HFFc6 (cell line): Measurements from ENCODE around the gene LHB. TPM values are rescaled to one million over a fixed set of nuclear protein-coding genes. Genes with fewer than 3 reads are reported as not detected.

ENCODE experiments used
- DNase-seq: peaks from one replicate; pipeline ENCODE4 v3.0.0-alpha.2; 2018
- H3K27ac Mint-ChIP-seq: 2 replicates; pipeline ENCODE4 v1.8.0; 2020; ENCODE audit warnings: mild to moderate bottlenecking, mixed read lengths
- H3K27me3 Mint-ChIP-seq: 2 replicates; pipeline ENCODE4 v1.8.0; 2021; ENCODE audit warnings: mild to moderate bottlenecking, moderate library complexity, mixed read lengths; ENCODE audit not compliant: insufficient read depth
- H3K36me3 Mint-ChIP-seq: 2 replicates; pipeline ENCODE4 v1.8.0; 2021; ENCODE audit warnings: low read depth, mixed read lengths
- H3K4me1 Mint-ChIP-seq: 2 replicates; pipeline ENCODE4 v1.8.0; 2020; ENCODE audit warnings: low read depth, mixed read lengths
- H3K4me3 Mint-ChIP-seq: 2 replicates; pipeline ENCODE4 v1.8.0; 2020; ENCODE audit warnings: mild to moderate bottlenecking, moderate library complexity, mixed read lengths
- H3K9me3 Mint-ChIP-seq: 2 replicates; pipeline ENCODE4 v1.8.0; 2020; ENCODE audit warnings: mild to moderate bottlenecking, mixed read lengths
- microRNA-seq: library from miRNA; unstranded; fragments of <30 nt; microRNA quantifications from one replicate; pipeline ENCODE4, GENCODE V29; 2019
- total RNA-seq, 6 experiments: library from RNA; stranded (reverse); fragmentation: NEBNext Ultra II Directional; extraction: Animal tissue kit (Norgen Biotek cat#: 25700); gene quantifications; 2 replicates in 1 of 6; 3 replicates in 5 of 6; pipeline ENCODE4 v1.2.3, GENCODE V29; 2021
- TF ChIP-seq, protein P1 (sequence below): fragments of 200-600 bp; sonication (generic); IDR thresholded peaks from 2 replicates; pipeline ENCODE4 v1.5.0; 2021; ENCODE audit warnings: antibody characterized with exemption, mild to moderate bottlenecking

LHB gene
- total RNA-seq, 6 experiments from 2014 or later = 0.46 TPM; not detected in 5

DNA sequence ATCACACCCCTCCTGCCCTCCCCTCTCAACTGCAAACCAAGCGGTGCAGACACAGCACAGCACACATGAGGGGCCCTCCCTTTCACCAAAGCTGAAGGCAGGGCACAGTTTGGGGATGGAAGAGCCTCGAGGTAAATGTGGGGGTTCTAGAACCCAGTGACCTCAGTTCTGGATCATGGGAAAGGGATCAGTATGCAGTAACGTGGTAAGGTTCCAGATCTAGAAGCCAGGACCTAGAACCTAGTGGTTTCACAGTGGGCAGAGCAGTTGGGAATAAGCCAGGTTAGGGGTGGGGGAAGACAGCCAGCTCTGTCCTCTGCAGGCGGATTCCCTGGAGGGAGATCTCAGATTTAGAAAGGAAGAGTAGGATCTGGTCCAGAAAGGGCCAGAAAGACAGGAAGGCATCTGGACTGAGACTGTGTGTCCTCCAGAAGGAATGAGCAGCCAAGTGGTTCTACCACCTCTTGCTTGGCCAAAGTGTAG is 48.7 kb downstream of the LHB start:
- Mint-ChIP-seq H3K27me3 (peaks cover 43% of the 10 kb centered on the region), H3K36me3 (peaks cover 55% of the 10 kb centered on the region), H3K4me3 (peak overlapping the region; percentile 100), H3K9me3 (peaks cover 14% of the 10 kb centered on the region), H3K27ac (peak overlapping the region; percentile 99), H3K4me1 (peaks cover 44% of the 10 kb centered on the region)
- TF ChIP-seq, protein P1, sequence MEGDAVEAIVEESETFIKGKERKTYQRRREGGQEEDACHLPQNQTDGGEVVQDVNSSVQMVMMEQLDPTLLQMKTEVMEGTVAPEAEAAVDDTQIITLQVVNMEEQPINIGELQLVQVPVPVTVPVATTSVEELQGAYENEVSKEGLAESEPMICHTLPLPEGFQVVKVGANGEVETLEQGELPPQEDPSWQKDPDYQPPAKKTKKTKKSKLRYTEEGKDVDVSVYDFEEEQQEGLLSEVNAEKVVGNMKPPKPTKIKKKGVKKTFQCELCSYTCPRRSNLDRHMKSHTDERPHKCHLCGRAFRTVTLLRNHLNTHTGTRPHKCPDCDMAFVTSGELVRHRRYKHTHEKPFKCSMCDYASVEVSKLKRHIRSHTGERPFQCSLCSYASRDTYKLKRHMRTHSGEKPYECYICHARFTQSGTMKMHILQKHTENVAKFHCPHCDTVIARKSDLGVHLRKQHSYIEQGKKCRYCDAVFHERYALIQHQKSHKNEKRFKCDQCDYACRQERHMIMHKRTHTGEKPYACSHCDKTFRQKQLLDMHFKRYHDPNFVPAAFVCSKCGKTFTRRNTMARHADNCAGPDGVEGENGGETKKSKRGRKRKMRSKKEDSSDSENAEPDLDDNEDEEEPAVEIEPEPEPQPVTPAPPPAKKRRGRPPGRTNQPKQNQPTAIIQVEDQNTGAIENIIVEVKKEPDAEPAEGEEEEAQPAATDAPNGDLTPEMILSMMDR = no peak
- peak; percentile 16 for DNase-seq

DNA sequence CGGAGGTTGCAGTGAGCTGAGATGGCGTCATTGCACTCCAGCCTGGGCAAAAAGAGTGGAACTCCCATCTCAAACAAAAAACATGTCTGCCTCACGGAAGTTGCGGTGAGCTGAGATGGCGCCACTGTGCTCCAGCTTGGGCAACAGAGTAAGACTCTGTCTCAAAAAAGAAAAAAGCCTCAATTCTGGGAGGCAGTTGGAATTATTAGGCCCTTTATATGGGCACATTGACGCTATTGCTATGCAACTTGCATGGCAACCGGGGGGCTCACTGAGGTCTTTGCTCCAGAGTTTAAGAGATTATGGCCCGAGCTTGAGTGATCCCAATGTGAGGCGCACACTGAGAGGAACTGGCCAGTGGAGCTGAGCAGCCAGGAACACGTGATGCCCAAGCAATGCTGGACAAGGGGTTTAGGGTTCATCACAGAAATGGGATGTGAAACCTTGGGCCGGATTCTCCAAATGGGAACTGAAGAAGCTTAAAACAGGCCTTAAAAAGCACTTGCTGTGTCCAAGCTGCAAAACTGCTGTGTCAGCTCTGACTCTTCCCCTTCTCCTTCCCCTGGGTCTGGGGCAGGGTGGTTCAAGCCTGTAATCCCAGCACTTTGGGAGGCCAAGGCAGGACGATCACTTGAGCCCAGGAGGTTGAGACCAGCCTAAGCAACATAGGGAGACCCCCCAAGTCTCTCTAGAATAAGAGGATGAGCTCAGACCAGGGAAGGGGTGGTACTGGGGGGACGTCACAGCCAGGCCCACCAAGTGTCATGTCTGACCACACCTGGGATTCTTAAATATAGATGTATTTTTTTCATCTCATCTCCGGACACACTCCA is 49.3 kb downstream of the LHB start:
- H3K36me3 Mint-ChIP-seq = peaks cover 51% of the 10 kb centered on the region
- H3K9me3 Mint-ChIP-seq = peaks cover 14% of the 10 kb centered on the region
- TF ChIP-seq, protein P1 = peak; percentile 9; the same call in 1 of the 2 replicates
- peaks cover 43% of the 10 kb centered on the region for H3K27me3 Mint-ChIP-seq
- peaks cover 51% of the 10 kb centered on the region for H3K4me1 Mint-ChIP-seq
- DNase-seq = peak; percentile 41
- peak overlapping the region; percentile 99 for H3K27ac Mint-ChIP-seq
- peak overlapping the region; percentile 100 for H3K4me3 Mint-ChIP-seq

DNA sequence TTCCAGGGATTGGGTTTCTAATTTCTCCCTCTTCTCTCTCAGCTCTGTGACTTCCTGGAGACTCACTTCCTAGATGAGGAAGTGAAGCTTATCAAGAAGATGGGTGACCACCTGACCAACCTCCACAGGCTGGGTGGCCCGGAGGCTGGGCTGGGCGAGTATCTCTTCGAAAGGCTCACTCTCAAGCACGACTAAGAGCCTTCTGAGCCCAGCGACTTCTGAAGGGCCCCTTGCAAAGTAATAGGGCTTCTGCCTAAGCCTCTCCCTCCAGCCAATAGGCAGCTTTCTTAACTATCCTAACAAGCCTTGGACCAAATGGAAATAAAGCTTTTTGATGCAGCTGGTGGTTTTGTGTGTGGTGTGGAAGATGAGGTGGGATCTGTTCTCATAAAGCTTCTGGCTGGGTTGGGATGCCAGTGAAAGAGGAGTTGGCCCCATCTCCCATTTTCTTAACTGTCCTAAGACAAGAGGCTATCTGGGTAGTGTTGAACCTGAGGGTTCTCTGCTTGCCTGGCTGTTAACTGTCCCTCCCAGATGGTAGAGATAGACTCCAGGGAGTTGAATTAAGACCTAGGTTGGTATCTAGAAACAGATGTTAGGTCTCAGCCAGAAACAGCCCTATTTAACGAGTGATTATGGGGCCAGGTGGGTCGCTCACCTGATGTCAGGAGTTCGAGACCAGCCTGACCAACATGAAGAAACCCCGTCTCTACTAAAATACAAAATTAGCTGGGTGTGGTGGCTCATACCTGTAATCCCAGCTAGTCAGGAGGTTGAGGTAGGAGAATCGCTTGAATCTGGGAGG is 50.1 kb downstream of the LHB start:
- Mint-ChIP-seq H3K36me3 (peaks cover 54% of the 10 kb centered on the region), H3K4me1 (peaks cover 59% of the 10 kb centered on the region), H3K9me3 (peaks cover 14% of the 10 kb centered on the region), H3K4me3 (peak overlapping the region; percentile 100), H3K27me3 (peaks cover 46% of the 10 kb centered on the region), H3K27ac (peak overlapping the region; percentile 99)
- no peak for DNase-seq
- TF ChIP-seq, protein P1 = no peak

Small RNA genes within 50 kb of the gene (microRNA-seq; reads per million reads assigned to microRNA genes)
- gene MIR6798 = 3.9 reads per million

Other genes with a start within 250 kb of the LHB start
- 10 to 100 TPM; 31.3 to 41.2 (median 34.0) TPM for gene BCAT2, start 206.1 kb downstream of the LHB start, total RNA-seq
- gene HSD17B14, start 180.6 kb downstream of the LHB start, total RNA-seq = 1 to 10 TPM; 2.9 to 10.0 (median 8.9) TPM
- gene PLEKHA4, start 148.5 kb downstream of the LHB start, total RNA-seq = 10 to 100 TPM in 4 of 6 experiments, 1 to 10 TPM in 2; 7.7 to 15.1 (median 13.2) TPM
- gene PPP1R15A, start 144.7 kb downstream of the LHB start, total RNA-seq = 10 to 100 TPM; 70.2 to 97.3 (median 89.6) TPM
- under 1 TPM in 1 of 6 experiments, not detected in 5; 0.38 TPM for gene TULP2, start 118.3 kb downstream of the LHB start, total RNA-seq
- 100 to 1,000 TPM; 129 to 160 (median 152) TPM for gene NUCB1, start 116.8 kb downstream of the LHB start, total RNA-seq
- not detected for gene DHDH, start 83.4 kb downstream of the LHB start, total RNA-seq
- gene BAX, start 62.2 kb downstream of the LHB start, total RNA-seq = 100 to 1,000 TPM; 223 to 260 (median 244) TPM
- 1,000 to 10,000 TPM; 2,438 to 4,450 (median 3,824) TPM for gene FTL, start 51.8 kb downstream of the LHB start, total RNA-seq
- gene GYS1, start 23.8 kb downstream of the LHB start, total RNA-seq = 10 to 100 TPM; 76.0 to 90.8 (median 87.5) TPM
- 100 to 1,000 TPM; 131 to 161 (median 159) TPM for gene RUVBL2, start 23.2 kb downstream of the LHB start, total RNA-seq
- not detected for gene CGB3, start 7.2 kb upstream of the LHB start, total RNA-seq
- gene CGB2, start 14.8 kb upstream of the LHB start, total RNA-seq = under 1 TPM in 1 of 6 experiments, not detected in 5; 0.55 TPM
- gene CGB1, start 19.8 kb upstream of the LHB start, total RNA-seq = 1 to 10 TPM in 1 of 6 experiments, under 1 TPM in 1, not detected in 4; 0.38 to 1.0 TPM
- gene CGB5, start 26.8 kb upstream of the LHB start, total RNA-seq = under 1 TPM in 2 of 6 experiments, not detected in 4; 0.23 to 0.75 TPM
- gene CGB8, start 32.0 kb upstream of the LHB start, total RNA-seq = 1 to 10 TPM in 4 of 6 experiments, under 1 TPM in 1, not detected in 1; 0.83 to 3.8 (median 3.7) TPM
- 1 to 10 TPM in 4 of 6 experiments, under 1 TPM in 2; 0.36 to 2.2 (median 2.1) TPM for gene CGB7, start 40.7 kb upstream of the LHB start, total RNA-seq
- 1 to 10 TPM in 2 of 6 experiments, under 1 TPM in 2, not detected in 2; 0.82 to 1.5 (median 1.1) TPM for gene NTF4, start 47.7 kb upstream of the LHB start, total RNA-seq
- not detected for gene KCNA7, start 55.6 kb upstream of the LHB start, total RNA-seq
- gene SNRNP70, start 68.4 kb upstream of the LHB start, total RNA-seq = 100 to 1,000 TPM; 134 to 164 (median 156) TPM
- 10 to 100 TPM in 4 of 6 experiments, 1 to 10 TPM in 2; 9.3 to 12.7 (median 10.2) TPM for gene LIN7B, start 97.3 kb upstream of the LHB start, total RNA-seq
- 1 to 10 TPM in 1 of 6 experiments, under 1 TPM in 5; 0.60 to 1.1 (median 0.71) TPM for gene C19orf73, start 102.1 kb upstream of the LHB start, total RNA-seq
- 1 to 10 TPM; 1.9 to 2.4 (median 2.3) TPM for gene PPFIA3, start 102.5 kb upstream of the LHB start, total RNA-seq
- gene HRC, start 138.3 kb upstream of the LHB start, total RNA-seq = not detected
- 10 to 100 TPM; 25.5 to 32.5 (median 30.5) TPM for gene TRPM4, start 140.7 kb upstream of the LHB start, total RNA-seq